ENCODE measurements around the gene SERHL2. TPM values are rescaled to one million over a fixed set of nuclear protein-coding genes. Genes with fewer than 3 reads are reported as not detected.
"Not testable (repeated sequence)": the region's sequence is repeated elsewhere in the genome, so short reads cannot be mapped to it uniquely, and the experiment has no call there.

Gene SERHL2
- total RNA-seq, 1 donor from 2014 or later, result 2.2 TPM

- Mint-ChIP-seq H3K4me1 (peaks cover 11% of the 10 kb centered on the region), H3K27me3 (no peaks in the 10 kb centered on the region), H3K4me3 (no peak overlapping the region), H3K36me3 (ENCODE audit: low read depth) (peaks cover 10% of the 10 kb centered on the region), H3K27ac (peak overlapping the region; percentile 56), H3K9me3 (no peaks in the 10 kb centered on the region)
- DNase-seq, result no peak
- intact Hi-C loops (cut with micrococcal nuclease), result no loop called here
These were observed 32.6 kb upstream of the SERHL2 start for GRCh38 chr22:42521228-42521546.

GRCh38 chr22:42522546-42522945 is 31.2 kb upstream of the SERHL2 start:
- Mint-ChIP-seq H3K27ac (no peak overlapping the region), H3K9me3 (no peaks in the 10 kb centered on the region), H3K4me3 (no peak overlapping the region), H3K27me3 (peaks cover 4% of the 10 kb centered on the region), H3K36me3 (ENCODE audit: low read depth) (peaks cover 3% of the 10 kb centered on the region), H3K4me1 (peaks cover 11% of the 10 kb centered on the region)
- no peak for DNase-seq
- intact Hi-C loops (cut with micrococcal nuclease), result no loop called here

GRCh38 chr22:42528591-42529307 is 25.0 kb upstream of the SERHL2 start:
- DNase-seq, result no peak
- Mint-ChIP-seq H3K9me3 (no peaks in the 10 kb centered on the region), H3K36me3 (ENCODE audit: low read depth) (no peaks in the 10 kb centered on the region), H3K27ac (no peak overlapping the region), H3K4me1 (peaks cover 9% of the 10 kb centered on the region), H3K27me3 (peaks cover 4% of the 10 kb centered on the region), H3K4me3 (no peak overlapping the region)
- intact Hi-C loops (cut with micrococcal nuclease), result no loop called here

- H3K4me3 Mint-ChIP-seq; intact Hi-C loops (cut with micrococcal nuclease); H3K9me3 Mint-ChIP-seq; H3K27ac Mint-ChIP-seq; H3K36me3 Mint-ChIP-seq (ENCODE audit: low read depth); H3K27me3 Mint-ChIP-seq; DNase-seq: not testable (repeated sequence)
- H3K4me1 Mint-ChIP-seq, result peaks cover 13% of the 10 kb centered on the region
These were observed 24.3 kb upstream of the SERHL2 start for GRCh38 chr22:42529435-42529834.

DNA sequence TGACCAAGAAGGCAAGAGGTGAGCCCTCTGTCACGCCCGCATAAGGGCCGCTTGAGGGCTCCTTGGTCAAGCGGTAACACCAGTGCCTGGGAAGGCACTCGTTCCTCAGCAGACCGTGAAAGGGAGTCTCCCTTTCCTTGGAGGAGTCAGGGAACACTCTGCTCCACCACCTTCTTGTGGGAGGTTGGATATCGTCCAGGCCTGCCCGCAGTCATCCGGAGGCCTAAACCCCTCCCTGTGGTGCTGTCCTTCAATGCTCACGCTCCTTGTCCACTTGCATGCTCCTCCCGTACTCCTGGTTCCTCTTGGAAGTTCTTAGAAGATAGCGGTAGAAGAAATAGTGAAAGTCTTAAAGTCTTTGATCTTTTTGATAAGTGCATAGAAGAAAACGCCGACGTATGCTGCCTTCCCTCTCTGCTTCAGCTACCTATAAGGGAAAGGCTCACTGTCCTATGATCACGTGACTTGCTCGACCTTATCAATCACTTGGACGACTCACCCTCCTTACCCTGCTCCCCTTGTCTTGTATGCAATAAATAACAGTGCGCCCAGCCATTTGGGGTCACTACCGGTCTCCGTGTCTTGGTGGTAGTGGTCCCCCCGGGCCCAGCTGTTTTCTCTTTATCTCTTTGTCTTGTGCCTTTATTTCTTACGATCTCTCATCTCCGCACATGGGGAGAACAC is 22.2 kb upstream of the SERHL2 start:
- H3K4me1 Mint-ChIP-seq, result peaks cover 13% of the 10 kb centered on the region
- intact Hi-C loops (cut with micrococcal nuclease); H3K9me3 Mint-ChIP-seq; H3K36me3 Mint-ChIP-seq (ENCODE audit: low read depth); DNase-seq; H3K4me3 Mint-ChIP-seq; H3K27ac Mint-ChIP-seq; H3K27me3 Mint-ChIP-seq: not testable (repeated sequence)

DNA sequence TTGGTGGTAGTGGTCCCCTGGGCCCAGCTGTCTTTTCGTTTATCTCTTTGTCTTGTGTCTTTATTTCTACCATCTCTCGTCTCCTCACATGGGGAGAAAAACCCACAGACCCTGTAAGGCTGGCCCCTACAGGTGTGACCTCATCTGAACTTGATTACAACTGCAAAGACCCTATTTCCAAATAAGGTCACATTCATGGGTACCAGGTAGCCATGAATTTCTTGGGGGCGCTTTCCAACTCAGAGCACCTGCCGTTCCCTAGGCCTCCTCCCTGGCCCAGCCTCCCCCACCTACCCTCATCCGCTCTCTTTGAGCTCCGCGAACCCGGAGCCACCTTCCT is 20.1 kb upstream of the SERHL2 start:
- H3K9me3 Mint-ChIP-seq, result no peaks in the 10 kb centered on the region
- H3K4me1 Mint-ChIP-seq, result peaks cover 18% of the 10 kb centered on the region
- peak overlapping the region; percentile 95 for H3K27ac Mint-ChIP-seq
- H3K27me3 Mint-ChIP-seq, result no peaks in the 10 kb centered on the region
- no peak for DNase-seq
- intact Hi-C loops (cut with micrococcal nuclease), result no loop called here
- H3K4me3 Mint-ChIP-seq, result peak overlapping the region; percentile 76
- H3K36me3 Mint-ChIP-seq (ENCODE audit: low read depth), result no peaks in the 10 kb centered on the region

GRCh38 chr22:42535082-42535731 is 18.5 kb upstream of the SERHL2 start:
- H3K4me1 Mint-ChIP-seq, result peaks cover 18% of the 10 kb centered on the region
- intact Hi-C loops (cut with micrococcal nuclease); H3K4me3 Mint-ChIP-seq; DNase-seq; H3K36me3 Mint-ChIP-seq (ENCODE audit: low read depth); H3K9me3 Mint-ChIP-seq; H3K27ac Mint-ChIP-seq; H3K27me3 Mint-ChIP-seq: not testable (repeated sequence)

DNA sequence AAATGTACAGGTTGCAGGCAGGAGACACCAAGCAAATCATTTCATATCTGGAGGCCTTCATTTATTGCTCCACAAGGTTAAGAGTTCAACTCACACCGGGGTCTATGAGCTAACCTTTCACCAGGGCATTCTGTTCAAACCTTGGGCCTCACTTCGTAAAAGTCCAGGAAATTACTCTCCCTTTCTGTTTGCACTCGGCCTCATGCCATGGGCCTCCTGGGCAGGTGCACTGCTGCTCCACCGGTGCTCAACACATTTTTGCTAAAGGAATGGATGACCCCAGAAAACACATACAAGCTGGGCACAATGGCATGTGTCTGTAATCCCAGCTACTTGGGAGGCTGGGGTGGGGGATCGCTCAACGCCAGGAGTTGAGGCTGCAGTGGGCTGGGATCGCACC is 17.6 kb upstream of the SERHL2 start:
- no peaks in the 10 kb centered on the region for H3K9me3 Mint-ChIP-seq
- H3K4me3 Mint-ChIP-seq, result no peak overlapping the region
- no peak for DNase-seq
- peaks cover 1% of the 10 kb centered on the region for H3K27me3 Mint-ChIP-seq
- H3K4me1 Mint-ChIP-seq, result peaks cover 19% of the 10 kb centered on the region
- no peak overlapping the region for H3K27ac Mint-ChIP-seq
- intact Hi-C loops (cut with micrococcal nuclease), result no loop called here
- H3K36me3 Mint-ChIP-seq (ENCODE audit: low read depth), result no peaks in the 10 kb centered on the region

GRCh38 chr22:42536634-42537033 is 17.1 kb upstream of the SERHL2 start:
- intact Hi-C loops (cut with micrococcal nuclease), result not testable (repeated sequence)

DNA sequence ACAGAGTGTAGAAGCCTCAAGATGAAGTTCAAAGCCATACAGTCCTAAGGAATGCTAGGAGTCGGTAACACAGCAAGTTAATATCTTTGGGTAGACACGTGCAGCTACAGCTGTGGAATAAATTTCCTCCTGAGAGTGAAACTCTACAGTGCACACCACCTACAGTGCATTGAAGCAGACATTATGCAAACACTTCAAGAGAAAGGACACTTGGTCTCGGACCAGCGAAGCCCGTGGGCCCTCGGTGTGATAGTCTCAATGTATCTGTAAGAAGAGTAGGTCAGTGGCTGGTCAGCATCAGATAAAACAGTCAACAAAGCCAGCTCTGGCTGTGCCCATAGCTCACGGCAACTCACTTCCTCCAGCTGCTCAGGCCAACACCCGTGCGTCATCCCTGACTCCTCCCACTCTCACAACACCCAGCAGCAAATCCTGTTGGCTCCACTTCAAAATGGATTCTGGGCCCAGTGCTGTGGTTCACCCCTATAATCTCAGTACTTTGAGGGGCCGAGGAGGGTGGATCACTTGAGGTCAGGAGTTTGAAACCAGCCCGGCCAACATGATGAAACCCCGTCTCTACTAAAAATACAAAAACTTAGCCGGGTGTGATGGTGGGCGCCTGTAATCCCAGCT is 16.4 kb upstream of the SERHL2 start:
- peak; percentile 56 for DNase-seq
- peak overlapping the region; percentile 15 for H3K27ac Mint-ChIP-seq
- not testable (repeated sequence) for H3K4me3 Mint-ChIP-seq

More at GRCh38 chr22:42536634-42537033, 17.1 kb upstream of the SERHL2 start:
- H3K36me3 Mint-ChIP-seq (ENCODE audit: low read depth); DNase-seq; H3K27ac Mint-ChIP-seq; H3K27me3 Mint-ChIP-seq; H3K4me3 Mint-ChIP-seq; H3K9me3 Mint-ChIP-seq: not testable (repeated sequence)
- H3K4me1 Mint-ChIP-seq, result peaks cover 19% of the 10 kb centered on the region

GRCh38 chr22:42539236-42539771 is 14.5 kb upstream of the SERHL2 start:
- H3K4me3 Mint-ChIP-seq; H3K27ac Mint-ChIP-seq; intact Hi-C loops (cut with micrococcal nuclease); H3K9me3 Mint-ChIP-seq; H3K4me1 Mint-ChIP-seq; DNase-seq; H3K36me3 Mint-ChIP-seq (ENCODE audit: low read depth); H3K27me3 Mint-ChIP-seq: not testable (repeated sequence)

More for the DNA sequence above, 16.4 kb upstream of the SERHL2 start:
- H3K36me3 Mint-ChIP-seq (ENCODE audit: low read depth); intact Hi-C loops (cut with micrococcal nuclease); H3K27me3 Mint-ChIP-seq; H3K9me3 Mint-ChIP-seq: not testable (repeated sequence)
- peaks cover 18% of the 10 kb centered on the region for H3K4me1 Mint-ChIP-seq

DNA sequence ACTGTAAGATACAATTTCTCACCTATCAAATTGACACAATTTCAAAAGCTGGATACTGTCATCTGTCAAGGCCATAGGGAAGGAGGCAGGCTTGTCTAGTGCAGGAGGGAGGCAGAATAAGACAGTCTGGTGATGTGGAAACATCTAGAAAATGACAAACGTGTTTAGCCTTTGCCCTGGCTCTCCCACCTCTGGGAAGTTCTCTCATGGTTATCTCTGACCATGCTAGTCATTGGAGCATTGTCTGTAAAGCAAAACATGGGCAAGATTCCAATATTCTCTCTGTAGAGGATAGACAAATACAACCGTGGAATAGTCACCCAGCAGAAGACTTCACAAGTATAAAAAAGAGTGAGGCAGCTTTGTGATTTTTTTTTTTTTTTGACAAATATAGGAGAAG is 9.1 kb upstream of the SERHL2 start:
- H3K4me3 Mint-ChIP-seq, result no peak overlapping the region
- H3K4me1 Mint-ChIP-seq, result peaks cover 1% of the 10 kb centered on the region
- H3K9me3 Mint-ChIP-seq, result no peaks in the 10 kb centered on the region
- no peak overlapping the region for H3K27ac Mint-ChIP-seq
- intact Hi-C loops (cut with micrococcal nuclease), result no loop called here
- DNase-seq, result no peak
- no peaks in the 10 kb centered on the region for H3K36me3 Mint-ChIP-seq (ENCODE audit: low read depth)
- H3K27me3 Mint-ChIP-seq, result peaks cover 6% of the 10 kb centered on the region

DNA sequence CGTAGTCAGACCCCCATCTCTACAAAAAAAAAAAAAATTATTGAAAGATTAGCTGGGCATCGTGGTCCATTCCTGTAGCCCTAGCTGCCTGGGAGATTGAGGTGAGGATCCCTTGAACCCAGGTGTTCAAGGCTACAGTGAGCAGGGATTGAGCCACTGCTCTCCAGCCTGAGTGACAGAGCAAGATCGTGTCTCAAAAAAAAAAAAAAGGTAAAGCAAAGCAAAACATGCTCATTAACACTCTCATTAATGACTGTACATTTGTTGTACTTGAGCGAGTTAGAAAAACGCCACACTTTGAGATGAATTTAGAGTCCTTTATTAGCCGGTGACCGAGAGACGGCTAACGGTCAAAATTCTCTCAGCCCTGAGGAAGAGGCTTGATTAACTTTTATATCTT is 6.2 kb upstream of the SERHL2 start:
- no peak overlapping the region for H3K4me3 Mint-ChIP-seq
- intact Hi-C loops (cut with micrococcal nuclease), result no loop called here
- H3K4me1 Mint-ChIP-seq, result peaks cover 10% of the 10 kb centered on the region
- no peaks in the 10 kb centered on the region for H3K36me3 Mint-ChIP-seq (ENCODE audit: low read depth)
- peaks cover 4% of the 10 kb centered on the region for H3K27me3 Mint-ChIP-seq
- no peak for DNase-seq
- H3K9me3 Mint-ChIP-seq, result no peaks in the 10 kb centered on the region
- H3K27ac Mint-ChIP-seq, result no peak overlapping the region

DNA sequence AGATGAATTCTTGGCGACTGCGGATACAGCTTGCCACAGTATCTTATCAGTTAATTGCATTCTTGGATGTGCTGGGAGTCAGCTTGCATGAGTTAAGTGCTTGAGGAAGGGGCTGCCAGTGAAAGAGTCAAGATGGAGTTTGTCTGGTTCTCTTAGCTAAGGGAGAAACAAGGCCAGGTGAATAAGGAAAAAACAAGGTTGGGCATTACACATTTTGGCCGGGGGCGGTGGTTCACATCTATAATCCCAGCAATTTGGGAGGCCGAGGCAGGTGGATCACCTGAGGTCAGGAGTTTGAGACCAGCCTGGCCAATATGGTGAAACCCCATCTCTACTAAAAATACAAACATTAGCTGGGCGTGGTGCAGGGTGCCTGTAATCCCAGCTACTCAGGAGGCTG is 5.6 kb upstream of the SERHL2 start:
- DNase-seq; H3K27ac Mint-ChIP-seq; intact Hi-C loops (cut with micrococcal nuclease); H3K4me3 Mint-ChIP-seq; H3K36me3 Mint-ChIP-seq (ENCODE audit: low read depth); H3K9me3 Mint-ChIP-seq; H3K27me3 Mint-ChIP-seq: not testable (repeated sequence)
- H3K4me1 Mint-ChIP-seq, result peaks cover 10% of the 10 kb centered on the region

All from activated CD4-positive, alpha-beta T cell treated with anti-CD3 and anti-CD28 coated beads, Interleukin-2, amount 10 ng/mL, durations not matched to agents 24 days and 14 days (primary cell).